Measurements from ENCODE around the gene MYCN. TPM values are rescaled to one million over a fixed set of nuclear protein-coding genes. Genes with fewer than 3 reads are reported as not detected.

The MYCN gene
- total and polyA plus RNA-seq, 2 donors (not counting 3 experiments of a cell fraction or from before 2014, with no cell fraction given) = 0.47 to 6.8 TPM

DNA sequence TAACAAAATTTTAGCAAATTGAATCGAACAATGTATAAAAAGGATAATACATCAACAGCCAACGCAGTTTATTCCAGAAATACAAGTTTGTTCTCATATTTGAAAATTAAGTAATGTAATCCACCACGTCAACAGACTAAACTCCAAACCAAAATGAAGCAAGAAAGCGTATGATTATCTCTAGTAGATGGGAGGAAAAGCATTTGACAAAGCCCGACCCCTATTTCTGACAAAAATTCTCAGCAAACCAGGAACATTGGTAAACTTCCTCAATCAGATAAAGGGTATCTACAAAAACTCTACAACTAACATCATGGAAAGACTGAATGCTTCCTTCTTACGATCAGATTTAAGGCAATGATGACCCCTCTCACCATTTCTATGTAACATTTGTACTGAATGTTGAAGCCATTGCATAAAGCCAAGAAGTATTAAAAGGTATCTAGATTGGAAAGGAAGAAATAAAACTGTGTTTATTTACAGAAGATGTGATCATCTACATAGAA, 34.3 kb upstream of the MYCN start:
- no peak overlapping the region for H3K4me3 ChIP-seq (replicated peaks in 1 of 3; ENCODE audit: insufficient read depth in 1 of 3, low read depth in 1 of 3, low read length in 3 of 3)
- no peak overlapping the region for H3K4me2 ChIP-seq (ENCODE audit: insufficient read depth, low read length)
- DNase-seq (ENCODE audit: low read depth, low spot score) (no peak), FAIRE-seq (no peak)
- H3K36me3 ChIP-seq (ENCODE audit: control insufficient read depth in 2 of 2, extremely low read depth in 1 of 2, insufficient read depth in 2 of 2, low read length in 2 of 2) = no peaks in the 10 kb centered on the region
- H3K9ac ChIP-seq (replicated peaks; ENCODE audit: extremely low read depth, insufficient read depth, low read length) = no peak overlapping the region
- no peaks in the 10 kb centered on the region for H4K20me1 ChIP-seq (replicated peaks; ENCODE audit: control insufficient read depth, extremely low read depth, insufficient read depth, low read length)
- H3K9me1 ChIP-seq (replicated peaks; ENCODE audit: control insufficient read depth, extremely low read depth, insufficient read depth, low read length) = no peaks in the 10 kb centered on the region
- intact Hi-C loops (cut with micrococcal nuclease) = no loop called here
- no peaks in the 10 kb centered on the region for H3K9me3 ChIP-seq (replicated peaks; ENCODE audit: control insufficient read depth, insufficient read depth, low read length)
- H3K27me3 ChIP-seq (ENCODE audit: control insufficient read depth in 2 of 2, insufficient read depth in 2 of 2, low read length in 2 of 2) = no peaks in the 10 kb centered on the region
- H2AFZ ChIP-seq (ENCODE audit: low read depth, low read length) = no peak overlapping the region
- ChIA-PET POLR2A (no interaction called here), CTCF (no interaction called here)
- no peaks in the 10 kb centered on the region for H3K4me1 ChIP-seq (ENCODE audit: control insufficient read depth, extremely low read depth, insufficient read depth, low read length)
- no peaks in the 10 kb centered on the region for H3K79me2 ChIP-seq (ENCODE audit: control insufficient read depth, insufficient read depth, low read length)
- dilution Hi-C loops (cut with MboI; ENCODE audit: extremely low pct_ligation_motif_present, low sequenced_read_pairs) = no loop called here
- TF ChIP-seq POLR2AphosphoS5 (IDR thresholded peaks at IDR 0.05; ENCODE audit: insufficient read depth, low read depth, low read length) (no peak), FOS (IDR thresholded peaks at IDR 0.05; ENCODE audit: borderline replicate concordance, insufficient read depth, low read length) (no peak), POLR2A (IDR thresholded peaks at IDR 0.05; ENCODE audit: low read depth, low read length) (no peak), EZH2 (IDR thresholded peaks at IDR 0.05; ENCODE audit: borderline replicate concordance, low read depth, low read length, severe bottlenecking) (no peak), MYC (IDR thresholded peaks at IDR 0.05; ENCODE audit: low read depth, low read length) (no peak), JUN (IDR thresholded peaks at IDR 0.05; ENCODE audit: borderline replicate concordance, insufficient read depth, insufficient read length, low read depth) (no peak), GATA2 (IDR thresholded peaks at IDR 0.05; ENCODE audit: insufficient read depth, insufficient read length, low read depth, low read length) (no peak)
- TF ChIP-seq, protein P1, sequence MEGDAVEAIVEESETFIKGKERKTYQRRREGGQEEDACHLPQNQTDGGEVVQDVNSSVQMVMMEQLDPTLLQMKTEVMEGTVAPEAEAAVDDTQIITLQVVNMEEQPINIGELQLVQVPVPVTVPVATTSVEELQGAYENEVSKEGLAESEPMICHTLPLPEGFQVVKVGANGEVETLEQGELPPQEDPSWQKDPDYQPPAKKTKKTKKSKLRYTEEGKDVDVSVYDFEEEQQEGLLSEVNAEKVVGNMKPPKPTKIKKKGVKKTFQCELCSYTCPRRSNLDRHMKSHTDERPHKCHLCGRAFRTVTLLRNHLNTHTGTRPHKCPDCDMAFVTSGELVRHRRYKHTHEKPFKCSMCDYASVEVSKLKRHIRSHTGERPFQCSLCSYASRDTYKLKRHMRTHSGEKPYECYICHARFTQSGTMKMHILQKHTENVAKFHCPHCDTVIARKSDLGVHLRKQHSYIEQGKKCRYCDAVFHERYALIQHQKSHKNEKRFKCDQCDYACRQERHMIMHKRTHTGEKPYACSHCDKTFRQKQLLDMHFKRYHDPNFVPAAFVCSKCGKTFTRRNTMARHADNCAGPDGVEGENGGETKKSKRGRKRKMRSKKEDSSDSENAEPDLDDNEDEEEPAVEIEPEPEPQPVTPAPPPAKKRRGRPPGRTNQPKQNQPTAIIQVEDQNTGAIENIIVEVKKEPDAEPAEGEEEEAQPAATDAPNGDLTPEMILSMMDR (IDR thresholded peaks at IDR 0.05; ENCODE audit: extremely low read depth in 1 of 2, insufficient read depth in 1 of 2, low read depth in 1 of 2, low read length in 2 of 2) = no peak
- TF ChIP-seq, protein P2, sequence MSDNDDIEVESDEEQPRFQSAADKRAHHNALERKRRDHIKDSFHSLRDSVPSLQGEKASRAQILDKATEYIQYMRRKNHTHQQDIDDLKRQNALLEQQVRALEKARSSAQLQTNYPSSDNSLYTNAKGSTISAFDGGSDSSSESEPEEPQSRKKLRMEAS (IDR thresholded peaks at IDR 0.05; ENCODE audit: insufficient read depth, insufficient read length) = no peak
- no peak overlapping the region for H3K27ac ChIP-seq (ENCODE audit: insufficient read depth, low read depth, low read length)
- BruUV-seq (replicated peaks) = no TSS peak

Data from endothelial cell of umbilical vein (primary cell).